Tongue (tissue), 2 donors: ENCODE data around the gene MTTP. TPM values are rescaled to one million over a fixed set of nuclear protein-coding genes. Genes with fewer than 3 reads are reported as not detected.

Source experiments
- DNase-seq: peaks from one replicate; pipeline ENCODE4 v3.0.0-alpha.2; 2015
- total RNA-seq: library from RNA; depleted of rRNA; stranded (reverse); fragments of >200 nt; gene quantifications from one replicate; pipeline ENCODE4 v1.2.3, GENCODE V29; 2014

MTTP gene
- total RNA-seq, 1 donor from 2014 or later: 1.4 TPM

- no peak for DNase-seq
These were observed 19.4 kb downstream of the MTTP start for GRCh38 chr4:99593781-99594641.

GRCh38 chr4:99594818-99595217 lies 20.2 kb downstream of the MTTP start:
- DNase-seq: no peak

- no peak for DNase-seq
These were observed 32.1 kb downstream of the MTTP start for GRCh38 chr4:99606716-99607115.

GRCh38 chr4:99608417-99608816 lies 33.8 kb downstream of the MTTP start:
- DNase-seq: no peak

GRCh38 chr4:99610605-99611175 lies 36.1 kb downstream of the MTTP start:
- peak; percentile 79 for DNase-seq

GRCh38 chr4:99612281-99612680 lies 37.7 kb downstream of the MTTP start:
- DNase-seq: no peak

- DNase-seq: no peak
These were observed 38.1 kb downstream of the MTTP start for GRCh38 chr4:99612704-99613103.

- DNase-seq: no peak
These were observed 39.9 kb downstream of the MTTP start for GRCh38 chr4:99614491-99614890.

- peak; percentile 41 for DNase-seq
These were observed 40.7 kb downstream of the MTTP start for GRCh38 chr4:99615170-99615820.

GRCh38 chr4:99617374-99617773 lies 42.8 kb downstream of the MTTP start:
- no peak for DNase-seq

- DNase-seq: peak; percentile 18
These were observed 47.7 kb downstream of the MTTP start for GRCh38 chr4:99622341-99622740.

- DNase-seq: no peak
These were observed 49.6 kb downstream of the MTTP start for GRCh38 chr4:99624141-99624719.

- DNase-seq: no peak
These were observed 50.7 kb downstream of the MTTP start for GRCh38 chr4:99625369-99625768.

- no peak for DNase-seq
These were observed 53.4 kb downstream of the MTTP start for GRCh38 chr4:99628040-99628439.

- no peak for DNase-seq
These were observed 55.4 kb downstream of the MTTP start for GRCh38 chr4:99629962-99630554.

GRCh38 chr4:99630857-99631360 lies 56.3 kb downstream of the MTTP start:
- no peak for DNase-seq

- DNase-seq: no peak
These were observed 59.1 kb downstream of the MTTP start for GRCh38 chr4:99633772-99634171.

GRCh38 chr4:99634742-99635360 lies 60.2 kb downstream of the MTTP start:
- no peak for DNase-seq

- no peak for DNase-seq
These were observed 61.0 kb downstream of the MTTP start for GRCh38 chr4:99635601-99636000.

GRCh38 chr4:99636422-99636821 lies 61.8 kb downstream of the MTTP start:
- no peak for DNase-seq

- no peak for DNase-seq
These were observed 62.5 kb downstream of the MTTP start for GRCh38 chr4:99637174-99637573.

GRCh38 chr4:99640676-99641075 lies 66.1 kb downstream of the MTTP start:
- no peak for DNase-seq
